Measurements from ENCODE around the gene GCSH. TPM values are rescaled to one million over a fixed set of nuclear protein-coding genes. Genes with fewer than 3 reads are reported as not detected.

Gene GCSH
- total RNA-seq, 2 experiments from 2014 or later: 21.0 to 25.3 TPM

GRCh38 chr16:81040842-81041241, 55.4 kb downstream of the GCSH start:
- Mint-ChIP-seq H3K4me1 (ENCODE audit: low read depth) (peaks cover 24% of the 10 kb centered on the region), H3K4me3 (no peak overlapping the region), H3K9me3 (no peaks in the 10 kb centered on the region), H3K36me3 (ENCODE audit: low read depth) (peaks cover 43% of the 10 kb centered on the region), H3K27ac (peak overlapping the region; percentile 14), H3K27me3 (no peaks in the 10 kb centered on the region)
- ChIA-PET POLR2A (no interaction called here), CTCF (interaction anchor here (1.5 kb wide), 1 partner anchor 98 kb away, joined by 3 read pairs; no protein-coding TSS in a partner anchor)
- DNase-seq: no peak
- ATAC-seq: no peak
- TF ChIP-seq CTCF (IDR thresholded peaks at IDR 0.05): no peak
- intact Hi-C loops (cut with micrococcal nuclease): no loop called here

GRCh38 chr16:81040131-81040530, 56.1 kb downstream of the GCSH start:
- no peaks in the 10 kb centered on the region for H3K27me3 Mint-ChIP-seq
- intact Hi-C loops (cut with micrococcal nuclease): no loop called here

GRCh38 chr16:81036751-81037350, 59.3 kb downstream of the GCSH start:
- no peak for ATAC-seq
- POLR2A ChIA-PET: interaction anchor here (0.7 to 1.4 kb wide), 3 partner anchors 30 to 39 kb away, joined by 3 to 7 read pairs (median 4); partner anchors contain the start of genes CENPN and CMC2
- no peak for DNase-seq
- Mint-ChIP-seq H3K27me3 (no peaks in the 10 kb centered on the region), H3K9me3 (no peaks in the 10 kb centered on the region), H3K36me3 (ENCODE audit: low read depth) (peaks cover 21% of the 10 kb centered on the region), H3K4me3 (peak overlapping the region; percentile 81), H3K27ac (peak overlapping the region; percentile 63), H3K4me1 (ENCODE audit: low read depth) (peaks cover 26% of the 10 kb centered on the region)
- intact Hi-C loops (cut with micrococcal nuclease): no loop called here
- no peak for TF ChIP-seq CTCF (IDR thresholded peaks at IDR 0.05)
- CTCF ChIA-PET: interaction anchor here (0.8 to 3.7 kb wide), 11 partner anchors 8 to 152 kb away, joined by 3 to 50 read pairs (median 10); partner anchors contain the start of gene C16orf46

More at GRCh38 chr16:81040131-81040530, 56.1 kb downstream of the GCSH start:
- ChIA-PET POLR2A (no interaction called here), CTCF (interaction anchor here (1.5 kb wide), 1 partner anchor 98 kb away, joined by 3 read pairs; no protein-coding TSS in a partner anchor)
- DNase-seq (no peak), ATAC-seq (no peak)
- H3K9me3 Mint-ChIP-seq: no peaks in the 10 kb centered on the region
- TF ChIP-seq CTCF (IDR thresholded peaks at IDR 0.05): no peak
- H3K4me1 Mint-ChIP-seq (ENCODE audit: low read depth): peaks cover 26% of the 10 kb centered on the region
- H3K36me3 Mint-ChIP-seq (ENCODE audit: low read depth): peaks cover 39% of the 10 kb centered on the region
- no peak overlapping the region for H3K4me3 Mint-ChIP-seq
- no peak overlapping the region for H3K27ac Mint-ChIP-seq

- peak overlapping the region; percentile 63 for H3K27ac Mint-ChIP-seq
- peak overlapping the region; percentile 81 for H3K4me3 Mint-ChIP-seq
- DNase-seq (peak; percentile 46), ATAC-seq (peak; percentile 65)
- CTCF ChIA-PET: interaction anchor here (0.6 to 4.9 kb wide), 34 partner anchors 9 to 703 kb away, joined by 3 to 50 read pairs (median 4); partner anchors contain the start of genes C16orf46, CENPN and CMC2
- H3K27me3 Mint-ChIP-seq: no peaks in the 10 kb centered on the region
- H3K36me3 Mint-ChIP-seq (ENCODE audit: low read depth): peaks cover 27% of the 10 kb centered on the region
- POLR2A ChIA-PET: interaction anchor here (0.7 to 1.4 kb wide), 4 partner anchors 19 to 40 kb away, joined by 3 to 7 read pairs (median 3); partner anchors contain the start of genes CENPN and CMC2
- H3K4me1 Mint-ChIP-seq (ENCODE audit: low read depth): peaks cover 26% of the 10 kb centered on the region
- intact Hi-C loops (cut with micrococcal nuclease): no loop called here
- no peak for TF ChIP-seq CTCF (IDR thresholded peaks at IDR 0.05)
- H3K9me3 Mint-ChIP-seq: no peaks in the 10 kb centered on the region
These were observed 60.0 kb downstream of the GCSH start for GRCh38 chr16:81035975-81036750.
